Common myeloid progenitor, CD34-positive (primary cell): ENCODE measurements around the gene CDH8.

Experiments used
- CTCF ChIA-PET: fragments of 350-600 bp; sonication (Branson Sonifier 250); formaldehyde crosslinking; loops from one replicate; lab custom pipeline; 2021; ENCODE audit warnings: antibody characterized with exemption; lab: Charles Lee
- POLR2A ChIA-PET: fragments of 350-600 bp; sonication (Branson Sonifier 250); formaldehyde crosslinking; loops from one replicate; lab custom pipeline; 2021; ENCODE audit warnings: antibody characterized with exemption; lab: Charles Lee
- DNase-seq, 3 donors: peaks; one replicate each; pipeline versions ENCODE4 v3.0.0 to v3.0.0-alpha.2; 2013
- H3K27ac ChIP-seq, 2 experiments: 1 replicate in 1 of 2; 2 replicates in 1 of 2; pipeline ENCODE4 v1.7.0; 2013; ENCODE audit warnings: inconsistent platforms in 2 of 2, low read length in 2 of 2, mild to moderate bottlenecking in 2 of 2, low read depth in 1 of 2, moderate library complexity in 1 of 2; ENCODE audit not compliant: severe bottlenecking in 2 of 2, insufficient read depth in 1 of 2, poor library complexity in 1 of 2
- H3K27me3 ChIP-seq, 5 experiments: replicated peaks in 2 of 5; 1 replicate in 3 of 5; 2 replicates in 2 of 5; pipeline versions ENCODE4 v1.6.1 to v1.7.0; 2013; ENCODE audit warnings: low read length in 4 of 5, mild to moderate bottlenecking in 2 of 5, moderate library complexity in 2 of 5, inconsistent platforms in 1 of 5; ENCODE audit not compliant: insufficient read depth in 5 of 5, control insufficient read depth in 4 of 5
- H3K36me3 ChIP-seq, 4 experiments: 1 replicate in 2 of 4; 2 replicates in 2 of 4; pipeline versions ENCODE4 v1.6.1 to v1.7.0; 2013; ENCODE audit warnings: low read length in 3 of 4, control low read depth in 1 of 4, mild to moderate bottlenecking in 1 of 4; ENCODE audit not compliant: control insufficient read depth in 4 of 4, insufficient read depth in 4 of 4
- H3K4me1 ChIP-seq, 4 experiments: 1 replicate in 3 of 4; 2 replicates in 1 of 4; pipeline versions ENCODE4 v1.6.1 to v1.7.1; 2013; ENCODE audit warnings: low read length in 3 of 4, mild to moderate bottlenecking in 3 of 4, control low read depth in 1 of 4, inconsistent platforms in 1 of 4, moderate library complexity in 1 of 4; ENCODE audit not compliant: control insufficient read depth in 4 of 4, insufficient read depth in 4 of 4; ENCODE audit errors: control extremely low read depth in 1 of 4
- H3K4me3 ChIP-seq, 7 experiments: 1 replicate in 4 of 7; 2 replicates in 3 of 7; pipeline versions ENCODE4 v1.5.1 to v1.7.0; 2013; ENCODE audit warnings: mild to moderate bottlenecking in 7 of 7, low read length in 6 of 7, moderate library complexity in 6 of 7, inconsistent platforms in 2 of 7, low read depth in 2 of 7, control low read depth in 1 of 7; ENCODE audit not compliant: insufficient read depth in 4 of 7, control insufficient read depth in 1 of 7; ENCODE audit errors: extremely low read depth in 1 of 7
- H3K9me3 ChIP-seq, 5 experiments: 1 replicate in 4 of 5; 2 replicates in 1 of 5; pipeline versions ENCODE4 v1.6.1 to v1.7.1; 2013; ENCODE audit warnings: low read length in 4 of 5, mild to moderate bottlenecking in 2 of 5, inconsistent platforms in 1 of 5, low read depth in 1 of 5, moderate library complexity in 1 of 5; ENCODE audit not compliant: control insufficient read depth in 4 of 5, insufficient read depth in 2 of 5; ENCODE audit errors: control extremely low read depth in 1 of 5
- WGBS: methylation state at CpG from one replicate; pipeline ENCODE4 v1.1.5; 2013; ENCODE audit not compliant: insufficient coverage; 5-methylcytosine and 5-hydroxymethylcytosine counted together

Gene CDH8

DNA sequence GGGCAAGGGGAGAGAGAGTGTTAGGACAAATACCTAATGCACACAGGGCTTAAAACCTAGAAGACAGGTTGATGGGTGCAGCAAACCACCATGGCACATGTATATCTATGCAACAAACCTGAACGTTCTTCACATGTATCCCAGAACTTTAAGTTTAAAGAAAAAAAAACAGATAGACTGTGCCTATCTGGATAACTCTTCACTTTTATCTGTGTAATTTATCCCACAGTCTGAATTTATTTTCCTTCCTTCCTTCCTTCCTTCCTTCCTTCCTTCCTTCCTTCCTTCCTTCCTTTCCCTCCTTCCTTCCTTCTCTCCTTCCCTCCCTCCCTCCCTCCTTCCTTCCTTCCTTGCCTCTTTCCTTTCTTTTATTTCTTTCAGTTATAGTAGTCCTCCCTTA is 370.7 kb downstream of the CDH8 start:
- 88% methylated on average over 1 of the region's 1 CpG for WGBS
- no peak for DNase-seq
- POLR2A ChIA-PET: no interaction called here

DNA sequence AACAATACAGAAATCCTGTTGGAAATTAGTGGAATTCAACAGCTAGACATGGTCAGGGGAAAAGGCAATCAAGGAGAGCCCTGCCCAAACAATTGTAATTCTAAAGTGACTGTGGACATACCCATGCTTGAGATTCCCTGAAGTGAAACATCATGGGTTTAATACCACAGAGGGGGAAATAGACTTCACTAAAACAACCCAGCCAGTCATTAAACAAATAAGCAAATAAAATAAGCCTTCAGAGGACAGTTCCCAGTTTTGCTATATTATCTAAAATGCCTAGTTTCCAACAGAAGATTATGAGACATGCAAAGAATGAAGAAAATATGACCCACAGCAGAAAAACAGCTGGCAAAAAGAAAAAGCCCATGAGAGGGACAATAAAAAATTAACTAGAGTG is 376.3 kb downstream of the CDH8 start:
- POLR2A ChIA-PET: no interaction called here
- no peak for DNase-seq
- Histone ChIP-seq H3K9me3 (peaks cover 0 to 3% (median 0%) of the 10 kb centered on the region in 5 experiments), H3K27ac (no peak overlapping the region), H3K36me3 (no peaks in the 10 kb centered on the region), H3K4me1 (no peaks in the 10 kb centered on the region), H3K4me3 (no peak overlapping the region), H3K27me3 (no peaks in the 10 kb centered on the region)
- CTCF ChIA-PET: no interaction called here

More for the DNA sequence above, 370.7 kb downstream of the CDH8 start:
- H3K36me3 ChIP-seq: no peaks in the 10 kb centered on the region
- no peak overlapping the region for H3K4me3 ChIP-seq
- no peaks in the 10 kb centered on the region for H3K9me3 ChIP-seq
- no peaks in the 10 kb centered on the region for H3K4me1 ChIP-seq
- no peaks in the 10 kb centered on the region for H3K27me3 ChIP-seq
- CTCF ChIA-PET: no interaction called here
- H3K27ac ChIP-seq: no peak overlapping the region

DNA sequence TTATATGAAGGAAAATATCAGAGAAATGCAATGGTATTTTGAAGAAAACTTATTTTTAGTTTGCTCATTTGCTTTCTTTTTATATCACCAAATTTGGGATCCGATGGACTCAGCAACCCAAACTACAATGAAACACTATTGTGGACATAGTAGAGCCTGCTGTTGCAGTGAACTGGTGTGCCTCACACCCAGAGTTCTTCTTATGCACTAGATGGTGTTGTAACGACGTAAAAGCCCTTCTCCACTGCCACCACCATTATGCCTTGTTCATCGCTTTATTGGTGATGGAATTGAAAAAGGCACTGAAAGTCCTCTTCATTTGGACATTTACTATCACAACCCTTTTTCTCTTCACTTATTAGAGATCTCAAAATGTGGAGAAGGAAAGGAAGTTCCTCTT is 381.3 kb downstream of the CDH8 start:
- ChIA-PET POLR2A (no interaction called here), CTCF (no interaction called here)
- WGBS: 100% methylated on average over 1 of the region's 4 CpGs
- H3K27me3 ChIP-seq: no peaks in the 10 kb centered on the region
- H3K36me3 ChIP-seq: no peaks in the 10 kb centered on the region
- H3K27ac ChIP-seq: no peak overlapping the region
- H3K4me3 ChIP-seq: no peak overlapping the region
- DNase-seq: no peak
- peaks cover 0 to 3% (median 0%) of the 10 kb centered on the region in 5 experiments for H3K9me3 ChIP-seq
- no peaks in the 10 kb centered on the region for H3K4me1 ChIP-seq

DNA sequence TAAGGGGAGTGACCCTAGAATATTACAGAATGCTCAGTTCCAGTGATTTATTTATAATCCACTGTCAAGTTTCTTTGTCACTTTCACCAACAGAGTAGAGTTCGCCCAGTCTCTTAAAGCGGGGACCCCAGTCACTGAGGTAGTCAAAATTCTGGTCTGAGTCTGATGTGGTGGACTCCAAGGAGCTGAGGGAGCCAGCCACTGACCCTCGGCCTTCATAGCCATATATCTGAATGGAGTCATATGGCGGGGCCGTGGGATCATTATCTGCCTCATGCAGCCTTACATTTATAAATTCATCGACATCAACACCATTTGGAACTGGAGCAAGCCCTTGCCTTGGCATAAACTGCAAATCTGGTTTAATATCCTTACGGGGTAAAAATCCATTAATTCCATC is 382.7 kb downstream of the CDH8 start:
- Histone ChIP-seq H3K27me3 (no peaks in the 10 kb centered on the region), H3K4me3 (no peak overlapping the region), H3K27ac (no peak overlapping the region), H3K4me1 (no peaks in the 10 kb centered on the region), H3K9me3 (peaks cover 0 to 3% (median 0%) of the 10 kb centered on the region in 5 experiments), H3K36me3 (no peaks in the 10 kb centered on the region)
- DNase-seq: no peak
- POLR2A ChIA-PET: no interaction called here
- CTCF ChIA-PET: no interaction called here
- 92% methylated on average over 4 of the region's 7 CpGs for WGBS

DNA sequence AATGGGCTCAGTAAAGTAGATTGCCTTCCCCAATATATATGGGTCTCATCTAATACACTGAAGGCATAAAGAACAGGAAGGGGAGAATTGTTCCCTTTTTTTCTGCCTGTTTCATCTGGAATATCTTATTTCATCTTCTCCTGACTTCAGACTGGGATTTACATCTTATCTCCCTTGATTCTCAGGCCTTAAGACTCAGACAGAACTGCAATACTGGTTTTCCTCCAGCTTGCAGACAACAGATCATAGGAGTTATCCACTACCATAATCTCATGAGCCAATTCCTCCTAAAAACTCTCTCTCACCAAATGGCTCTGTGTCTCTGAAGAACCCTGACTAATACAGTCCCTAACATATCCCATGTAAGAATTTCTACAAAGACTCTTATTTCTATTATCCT is 390.7 kb downstream of the CDH8 start:
- Histone ChIP-seq H3K4me1 (no peaks in the 10 kb centered on the region), H3K27ac (no peak overlapping the region), H3K9me3 (no peaks in the 10 kb centered on the region), H3K27me3 (no peaks in the 10 kb centered on the region), H3K4me3 (no peak overlapping the region), H3K36me3 (no peaks in the 10 kb centered on the region)
- DNase-seq: no peak
- POLR2A ChIA-PET: interaction anchor here (0.7 kb wide), 1 partner anchor 67 kb away, joined by 3 read pairs; no protein-coding TSS in a partner anchor
- CTCF ChIA-PET: no interaction called here

DNA sequence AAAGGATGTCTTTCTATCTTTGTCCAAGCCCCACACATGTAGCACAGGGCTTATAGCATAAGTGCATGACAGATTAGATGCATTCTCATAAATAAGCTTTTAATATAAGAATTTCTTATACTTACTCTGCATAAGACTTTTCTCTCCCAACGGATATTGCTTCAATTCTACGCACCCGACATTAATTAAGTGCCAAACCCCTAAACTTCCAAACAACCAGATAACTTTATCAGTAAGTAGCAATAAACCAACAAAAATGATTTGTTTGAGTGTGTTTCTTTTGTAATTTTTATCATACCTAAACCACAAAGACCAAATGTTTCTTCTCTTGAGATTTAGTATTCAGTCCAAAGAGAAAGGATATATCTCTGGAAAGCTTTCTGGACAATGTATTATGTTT is 391.5 kb downstream of the CDH8 start:
- WGBS: no CpG with 5 or more reads among the region's 3 CpGs
- Histone ChIP-seq H3K4me1 (no peaks in the 10 kb centered on the region), H3K27ac (no peak overlapping the region), H3K27me3 (no peaks in the 10 kb centered on the region), H3K4me3 (no peak overlapping the region), H3K36me3 (no peaks in the 10 kb centered on the region), H3K9me3 (no peaks in the 10 kb centered on the region)
- ChIA-PET CTCF (no interaction called here), POLR2A (no interaction called here)
- DNase-seq: no peak

DNA sequence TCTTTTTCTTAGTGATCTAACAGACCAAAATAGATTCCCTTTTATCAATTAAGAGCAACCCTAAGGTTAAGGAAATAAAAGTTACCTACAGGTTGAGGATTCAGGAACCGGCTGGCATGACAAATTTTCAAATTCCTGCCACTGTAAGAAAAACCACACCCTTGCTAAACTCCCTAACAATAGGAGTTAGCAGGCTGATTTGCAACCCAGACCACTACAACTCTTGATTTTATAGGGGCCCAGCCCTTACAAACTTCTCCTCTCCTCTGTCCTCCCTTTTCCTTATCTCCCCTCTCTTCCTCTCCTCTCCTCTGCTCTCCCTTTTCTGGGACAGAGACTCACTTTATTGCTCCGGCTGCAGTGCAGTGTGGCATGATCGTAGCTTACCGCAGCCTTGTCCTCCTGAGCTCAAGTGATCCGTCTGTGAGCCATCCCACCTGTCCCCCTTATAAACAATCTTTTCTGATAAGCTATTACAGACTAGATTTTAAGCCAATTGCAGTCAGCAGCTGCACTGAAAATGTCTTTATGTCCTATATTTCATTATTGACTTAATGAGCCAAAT is 418.9 kb downstream of the CDH8 start:
- Histone ChIP-seq H3K36me3 (no peaks in the 10 kb centered on the region), H3K4me1 (no peaks in the 10 kb centered on the region), H3K4me3 (no peak overlapping the region), H3K9me3 (no peaks in the 10 kb centered on the region), H3K27me3 (no peaks in the 10 kb centered on the region), H3K27ac (no peak overlapping the region)
- CTCF ChIA-PET: no interaction called here
- 66% methylated on average over 4 of the region's 5 CpGs for WGBS
- no peak for DNase-seq
- POLR2A ChIA-PET: no interaction called here
